Lung (tissue), 5 donors: Measurements from ENCODE around the gene WNK1. TPM values are rescaled to one million over a fixed set of nuclear protein-coding genes. Genes with fewer than 3 reads are reported as not detected.

Experiments
- polyA plus RNA-seq, 2 donors: library from polyadenylated mRNA; stranded (reverse); fragments of 200-250 nt; gene quantifications; one replicate each; pipeline ENCODE4 v1.2.1, GENCODE V29; 2013
- small RNA-seq: library from RNA; depleted of rRNA; stranded (forward); fragments of <200 nt; gene quantifications from one replicate; pipeline ENCODE3, GENCODE V24; 2014; ENCODE audit warnings: low replicate concordance
- total RNA-seq, 2 donors: library from RNA; depleted of rRNA in 1 of 2; stranded (reverse); fragments of >200 nt in 1 of 2; gene quantifications; one replicate each; pipeline ENCODE4 v1.2.1, GENCODE V29; 2014 to 2021
- donor health status: Bipolar disorder and iron deficiency.
- donor health status: healthy.
- donor health status: DM: yes; HTN: yes; CAD: no.

WNK1 gene
- total and polyA plus RNA-seq, 4 donors, result 23.1 to 269 (median 128) TPM

Small RNA genes within 50 kb of the gene (small RNA-seq; reads per million reads assigned to genes)
- not detected for gene RNU4ATAC16P

Other genes starting within 250 kb of the WNK1 start
- 10 to 100 TPM in 1 of 2 donors, 1 to 10 TPM in 1; 5.8 to 14.0 TPM for gene NINJ2, start 89.1 kb upstream of the WNK1 start, total RNA-seq
- 10 to 100 TPM; 14.6 to 28.4 TPM for gene NINJ2, start 89.1 kb upstream of the WNK1 start, polyA plus RNA-seq
- 10 to 100 TPM; 10.9 to 36.8 TPM for gene RAD52, start 197.1 kb downstream of the WNK1 start, total RNA-seq
- gene RAD52, start 197.1 kb downstream of the WNK1 start, polyA plus RNA-seq, result 1 to 10 TPM; 4.3 to 5.1 TPM
- gene ERC1, start 238.6 kb downstream of the WNK1 start, total RNA-seq, result 10 to 100 TPM; 67.2 to 78.2 TPM
- gene ERC1, start 238.6 kb downstream of the WNK1 start, polyA plus RNA-seq, result 10 to 100 TPM in 1 of 2 donors, 1 to 10 TPM in 1; 7.4 to 12.5 TPM